ENCODE results near the gene DBF4. TPM values are rescaled to one million over a fixed set of nuclear protein-coding genes. Genes with fewer than 3 reads are reported as not detected.

The DBF4 gene
- total and polyA plus RNA-seq, 5 donors = 1.6 to 2.8 (median 2.4) TPM

Other genes starting within 250 kb of the DBF4 start
- 1 to 10 TPM in 3 of 4 donors, under 1 TPM in 1; 0.82 to 6.1 (median 2.1) TPM for gene RUNDC3B, start 248.1 kb upstream of the DBF4 start, total RNA-seq
- gene RUNDC3B, start 248.1 kb upstream of the DBF4 start, polyA plus RNA-seq = 0.43 TPM
- gene SLC25A40, start 133 bp upstream of the DBF4 start, total RNA-seq = 10 to 100 TPM; 25.7 to 28.4 (median 27.1) TPM
- gene SLC25A40, start 133 bp upstream of the DBF4 start, polyA plus RNA-seq = 8.6 TPM
- gene ADAM22, start 57.8 kb downstream of the DBF4 start, total RNA-seq = 1 to 10 TPM; 2.5 to 5.6 (median 3.9) TPM
- 0.57 TPM for gene ADAM22, start 57.8 kb downstream of the DBF4 start, polyA plus RNA-seq

Data from right cardiac atrium (tissue), 5 donors.